Measurements from ENCODE around the gene DGKA.
A peak's percentile ranks its signal among the peaks of the same experiment; 100 is the strongest.
"Not testable (repeated sequence)": the region's sequence is repeated elsewhere in the genome, so short reads cannot be mapped to it uniquely, and the experiment has no call there.

The DGKA gene

GRCh38 chr12:55996201-55996714 lies 65.3 kb downstream of the DGKA start:
- in situ Hi-C loops (cut with HindIII; ENCODE audit: low sequenced_read_pairs): no loop called here
- peak overlapping the region; percentile 89 for H3K4me3 ChIP-seq (ENCODE audit: low read depth, low read length)
- peak; percentile 72 for DNase-seq (ENCODE audit: low read depth, low spot score)
- TF ChIP-seq, protein P1, sequence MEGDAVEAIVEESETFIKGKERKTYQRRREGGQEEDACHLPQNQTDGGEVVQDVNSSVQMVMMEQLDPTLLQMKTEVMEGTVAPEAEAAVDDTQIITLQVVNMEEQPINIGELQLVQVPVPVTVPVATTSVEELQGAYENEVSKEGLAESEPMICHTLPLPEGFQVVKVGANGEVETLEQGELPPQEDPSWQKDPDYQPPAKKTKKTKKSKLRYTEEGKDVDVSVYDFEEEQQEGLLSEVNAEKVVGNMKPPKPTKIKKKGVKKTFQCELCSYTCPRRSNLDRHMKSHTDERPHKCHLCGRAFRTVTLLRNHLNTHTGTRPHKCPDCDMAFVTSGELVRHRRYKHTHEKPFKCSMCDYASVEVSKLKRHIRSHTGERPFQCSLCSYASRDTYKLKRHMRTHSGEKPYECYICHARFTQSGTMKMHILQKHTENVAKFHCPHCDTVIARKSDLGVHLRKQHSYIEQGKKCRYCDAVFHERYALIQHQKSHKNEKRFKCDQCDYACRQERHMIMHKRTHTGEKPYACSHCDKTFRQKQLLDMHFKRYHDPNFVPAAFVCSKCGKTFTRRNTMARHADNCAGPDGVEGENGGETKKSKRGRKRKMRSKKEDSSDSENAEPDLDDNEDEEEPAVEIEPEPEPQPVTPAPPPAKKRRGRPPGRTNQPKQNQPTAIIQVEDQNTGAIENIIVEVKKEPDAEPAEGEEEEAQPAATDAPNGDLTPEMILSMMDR (IDR thresholded peaks at IDR 0.05; ENCODE audit: low read depth, low read length): peak; percentile 79

GRCh38 chr12:55996715-55997534 lies 66.0 kb downstream of the DGKA start, which contains the start of gene SUOX:
Gene SUOX, plus strand, starts transcription at chr12:55997276. Its CDS starts 4,946 bp downstream, at chr12:56002222.
- peak within 1 kb of the TSS; percentile 89 for H3K4me3 ChIP-seq (ENCODE audit: low read depth, low read length)
- TF ChIP-seq, protein P1 (IDR thresholded peaks at IDR 0.05; ENCODE audit: low read depth, low read length): no peak
- peak; percentile 98 for DNase-seq (ENCODE audit: low read depth, low spot score)
- in situ Hi-C loops (cut with HindIII; ENCODE audit: low sequenced_read_pairs): no loop called here

DNA sequence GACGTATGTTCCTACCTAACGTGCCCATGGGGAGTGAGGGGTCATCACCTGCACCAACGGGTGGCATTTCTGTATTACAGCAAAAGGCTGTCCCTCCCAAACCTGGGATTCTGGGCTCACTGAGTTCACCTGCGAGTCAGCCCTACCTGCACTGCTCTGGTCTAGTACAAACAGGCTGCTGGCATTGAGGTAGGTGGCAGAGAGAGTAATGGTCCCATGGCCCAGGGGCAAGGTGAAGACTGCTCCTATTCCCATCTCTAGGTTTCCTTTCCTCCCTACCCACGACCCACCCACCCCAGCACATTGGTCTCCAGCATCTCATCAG lies 66.5 kb downstream of the DGKA start:
- in situ Hi-C loops (cut with HindIII; ENCODE audit: low sequenced_read_pairs): no loop called here
- no peak for DNase-seq (ENCODE audit: low read depth, low spot score)
- H3K4me3 ChIP-seq (ENCODE audit: low read depth, low read length): peak overlapping the region; percentile 89
- TF ChIP-seq, protein P1 (IDR thresholded peaks at IDR 0.05; ENCODE audit: low read depth, low read length): no peak

DNA sequence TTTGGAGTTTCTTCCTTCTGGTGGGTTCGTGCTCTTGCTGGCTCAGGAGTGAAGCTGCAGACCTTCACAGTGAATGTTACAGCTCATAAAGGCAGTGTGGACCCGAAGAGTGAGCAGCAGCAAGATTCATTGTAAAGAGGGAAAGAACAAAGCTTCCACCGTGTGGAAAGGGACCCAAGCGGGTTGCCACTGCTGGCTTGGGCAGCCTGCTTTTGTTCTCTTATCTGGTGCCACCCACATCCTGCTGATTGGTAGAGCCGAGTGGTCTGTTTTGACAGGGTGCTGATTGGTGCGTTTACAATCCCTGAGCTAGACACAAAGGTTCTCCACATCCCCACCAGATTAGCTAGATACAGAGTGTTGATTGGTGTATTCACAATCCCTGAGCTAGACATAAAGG lies 68.6 kb downstream of the DGKA start:
- in situ Hi-C loops (cut with HindIII; ENCODE audit: low sequenced_read_pairs); DNase-seq (ENCODE audit: low read depth, low spot score); H3K4me3 ChIP-seq (ENCODE audit: low read depth, low read length): not testable (repeated sequence)

GRCh38 chr12:55999999-56000540 lies 69.1 kb downstream of the DGKA start:
- in situ Hi-C loops (cut with HindIII; ENCODE audit: low sequenced_read_pairs); DNase-seq (ENCODE audit: low read depth, low spot score); H3K4me3 ChIP-seq (ENCODE audit: low read depth, low read length): not testable (repeated sequence)

DNA sequence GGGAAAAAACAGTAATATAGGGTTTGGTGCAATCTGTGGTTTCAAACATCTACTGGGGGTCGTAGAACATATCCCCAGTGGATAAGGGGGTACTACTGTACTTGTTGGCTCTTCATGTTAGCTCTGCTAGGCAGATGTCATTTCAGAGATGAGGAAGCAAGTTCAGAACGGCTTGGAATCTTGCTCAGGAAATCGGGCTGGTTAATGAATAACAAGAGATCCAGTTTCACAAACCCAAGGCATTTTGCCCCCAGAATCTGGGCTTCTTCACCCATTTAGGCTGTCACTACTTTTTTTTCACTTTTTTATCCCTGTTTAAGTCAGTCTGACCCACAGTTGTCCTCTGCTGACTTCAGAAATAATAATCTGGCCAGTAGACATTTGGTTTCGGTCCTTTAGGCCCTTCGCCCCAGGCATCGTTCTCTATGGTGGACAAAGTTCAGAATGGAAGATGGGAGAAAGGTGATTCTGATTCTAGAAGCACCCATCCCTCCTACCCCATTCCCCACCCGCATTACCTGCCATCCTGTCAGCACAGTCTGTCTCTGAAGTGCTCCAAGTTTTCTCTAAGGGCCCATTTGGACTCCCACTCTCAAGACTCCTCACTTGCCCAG lies 70.6 kb downstream of the DGKA start:
- DNase-seq (ENCODE audit: low read depth, low spot score): no peak
- TF ChIP-seq, protein P1 (IDR thresholded peaks at IDR 0.05; ENCODE audit: low read depth, low read length): no peak
- no peak overlapping the region for H3K4me3 ChIP-seq (ENCODE audit: low read depth, low read length)
- in situ Hi-C loops (cut with HindIII; ENCODE audit: low sequenced_read_pairs): no loop called here

GRCh38 chr12:56003376-56003775 lies 72.4 kb downstream of the DGKA start:
- DNase-seq (ENCODE audit: low read depth, low spot score); H3K4me3 ChIP-seq (ENCODE audit: low read depth, low read length); in situ Hi-C loops (cut with HindIII; ENCODE audit: low sequenced_read_pairs): not testable (repeated sequence)

Measured in astrocyte of the spinal cord (primary cell).